IMR-90 (cell line): ENCODE measurements around the gene SLC39A11. TPM values are rescaled to one million over a fixed set of nuclear protein-coding genes. Genes with fewer than 3 reads are reported as not detected.
A peak's percentile ranks its signal among the peaks of the same experiment; 100 is the strongest.

Experiments
- ATAC-seq: fragments of 200-7000 bp; cut with Tn5 transposase; 2 replicates; pipeline ENCODE4 v1.9.1; 2020; ENCODE audit warnings: low read depth, mild to moderate bottlenecking, moderate library complexity
- BruUV-seq: library from RNA; stranded (reverse); fragments of 400-500 nt; replicated peaks from 2 replicates; lab custom pipeline; 2021; lab: Mats Ljungman, UMichigan
- CTCF ChIA-PET: fragments of 300-600 bp; formaldehyde crosslinking; extraction: SDS; loops from one replicate; lab custom pipeline; 2021; ENCODE audit warnings: antibody characterized with exemption; lab: Yijun Ruan, JAX
- POLR2A ChIA-PET: fragments of 300-600 bp; sonication (Branson Sonifier 250); formaldehyde crosslinking; loops from one replicate; lab custom pipeline; 2022; ENCODE audit warnings: antibody characterized with exemption; ENCODE audit not compliant: unreplicated experiment; lab: Charles Lee
- DNase-seq: peaks from one replicate; pipeline ENCODE4 v3.0.0; 2013
- H2AFZ ChIP-seq: replicated peaks from 2 replicates; pipeline ENCODE3; 2013; ENCODE audit warnings: low read length, mild to moderate bottlenecking; ENCODE audit not compliant: poor library complexity
- H2AK5ac ChIP-seq: 2 replicates; pipeline ENCODE4 v1.6.1; 2013; ENCODE audit warnings: low read depth, low read length, inconsistent platforms
- H2AK9ac ChIP-seq: replicated peaks from 2 replicates; pipeline ENCODE3; 2013; ENCODE audit warnings: mild to moderate bottlenecking, low read depth, low read length, moderate library complexity; ENCODE audit not compliant: poor library complexity
- H2BK120ac ChIP-seq: 2 replicates; pipeline ENCODE4 v1.6.1; 2013; ENCODE audit warnings: low read depth, low read length, inconsistent platforms
- H2BK15ac ChIP-seq: 3 replicates; pipeline ENCODE4 v1.6.1; 2013; ENCODE audit warnings: low read depth, low read length, inconsistent platforms
- H2BK20ac ChIP-seq: 2 replicates; pipeline ENCODE4 v1.6.1; 2013; ENCODE audit warnings: low read depth, mild to moderate bottlenecking, inconsistent platforms, low read length, moderate library complexity
- H2BK5ac ChIP-seq: 2 replicates; pipeline ENCODE4 v1.6.1; 2013; ENCODE audit warnings: mild to moderate bottlenecking, low read depth, low read length, inconsistent platforms; ENCODE audit not compliant: poor library complexity, severe bottlenecking
- H3K14ac ChIP-seq: replicated peaks from 2 replicates; pipeline ENCODE4 v1.6.1; 2013; ENCODE audit warnings: low read depth, low read length, inconsistent platforms
- H3K18ac ChIP-seq: 2 replicates; pipeline ENCODE4 v1.6.1; 2013; ENCODE audit warnings: low read depth, low read length, control low read depth
- H3K23ac ChIP-seq: 2 replicates; pipeline ENCODE4 v1.6.1; 2013; ENCODE audit warnings: low read depth, low read length, inconsistent platforms
- H3K27ac ChIP-seq: 2 replicates; pipeline ENCODE4 v1.5.1; 2013; ENCODE audit warnings: mild to moderate bottlenecking, control low read depth, low read length; ENCODE audit not compliant: insufficient read depth
- H3K27me3 ChIP-seq: 2 replicates; pipeline ENCODE4 v1.6.1; 2013; ENCODE audit warnings: low read length; ENCODE audit not compliant: control insufficient read depth, insufficient read depth
- H3K36me3 ChIP-seq: 2 replicates; pipeline ENCODE4 v1.6.1; 2013; ENCODE audit warnings: low read length, mixed read lengths; ENCODE audit not compliant: control insufficient read depth, insufficient read depth
- H3K4ac ChIP-seq: 2 replicates; pipeline ENCODE4 v1.6.1; 2013; ENCODE audit warnings: low read depth, low read length, inconsistent platforms
- H3K4me1 ChIP-seq: 2 replicates; pipeline ENCODE4 v1.6.1; 2013; ENCODE audit warnings: low read length, mixed read lengths; ENCODE audit not compliant: control insufficient read depth, insufficient read depth
- H3K4me2 ChIP-seq: 2 replicates; pipeline ENCODE4 v1.6.1; 2013; ENCODE audit warnings: low read depth, mild to moderate bottlenecking, control low read depth, low read length, moderate library complexity
- H3K4me3 ChIP-seq: 2 replicates; pipeline ENCODE4 v1.5.1; 2013; ENCODE audit warnings: low read depth, mild to moderate bottlenecking, control low read depth, low read length, moderate library complexity; ENCODE audit not compliant: insufficient read depth
- H3K56ac ChIP-seq: 2 replicates; pipeline ENCODE4 v1.6.1; 2013; ENCODE audit warnings: low read length, inconsistent platforms; ENCODE audit not compliant: insufficient read depth; ENCODE audit errors: extremely low read depth
- H3K79me1 ChIP-seq, 2 experiments: 2 replicates each; pipeline ENCODE4 v1.6.1; 2013; ENCODE audit warnings: low read length in 2 of 2, inconsistent platforms in 1 of 2, low read depth in 1 of 2
- H3K9ac ChIP-seq: 2 replicates; pipeline ENCODE4 v1.6.1; 2013; ENCODE audit warnings: low read depth, low read length, control low read depth
- H3K9me1 ChIP-seq: 2 replicates; pipeline ENCODE4 v1.6.1; 2013; ENCODE audit warnings: low read length, inconsistent platforms; ENCODE audit not compliant: insufficient read depth
- H3K9me3 ChIP-seq: 2 replicates; pipeline ENCODE4 v1.6.1; 2013; ENCODE audit warnings: low read length; ENCODE audit not compliant: control insufficient read depth, insufficient read depth
- H4K20me1 ChIP-seq: 2 replicates; pipeline ENCODE4 v1.6.1; 2013; ENCODE audit warnings: low read length, inconsistent platforms; ENCODE audit not compliant: insufficient read depth
- H4K5ac ChIP-seq: 2 replicates; pipeline ENCODE4 v1.6.1; 2013; ENCODE audit warnings: mild to moderate bottlenecking, low read depth, low read length, control low read depth
- H4K8ac ChIP-seq, 2 experiments: 2 replicates each; pipeline ENCODE4 v1.6.1; 2013; ENCODE audit warnings: low read depth in 2 of 2, low read length in 2 of 2, control low read depth in 1 of 2, inconsistent platforms in 1 of 2
- H4K91ac ChIP-seq: 2 replicates; pipeline ENCODE4 v1.6.1; 2013; ENCODE audit warnings: low read depth, low read length, inconsistent platforms; ENCODE audit not compliant: insufficient read depth
- CEBPB ChIP-seq: IDR thresholded peaks from 2 replicates; pipeline ENCODE4 v1.6.1; 2012; ENCODE audit warnings: low read depth, low read length, improper control_type of control experiment
- CHD1 ChIP-seq: IDR thresholded peaks from 2 replicates; pipeline ENCODE4 v1.6.1; 2012; ENCODE audit warnings: low read depth, low read length, improper control_type of control experiment
- POLR2A ChIP-seq: IDR thresholded peaks from 2 replicates; pipeline ENCODE4 v1.6.1; 2012; ENCODE audit warnings: mild to moderate bottlenecking, low read depth, low read length
- RAD21 ChIP-seq: IDR thresholded peaks from 2 replicates; pipeline ENCODE4 v1.6.1; 2012; ENCODE audit warnings: low read length, improper control_type of control experiment
- RCOR1 ChIP-seq: IDR thresholded peaks from 2 replicates; pipeline ENCODE4 v1.6.1; 2012; ENCODE audit warnings: mild to moderate bottlenecking, low read length, improper control_type of control experiment; ENCODE audit not compliant: insufficient replicate concordance
- RFX5 ChIP-seq: IDR thresholded peaks from 2 replicates; pipeline ENCODE4 v1.8.0; 2012; ENCODE audit warnings: low read depth, mild to moderate bottlenecking, low read length, moderate library complexity
- SMC3 ChIP-seq: fragments of 150-350 bp; IDR thresholded peaks from 2 replicates; pipeline ENCODE4 v1.6.1; 2016; ENCODE audit warnings: low read depth, mild to moderate bottlenecking, antibody characterized with exemption, low read length, moderate library complexity
- WGBS, 2 experiments: methylation state at CpG; one replicate each; pipeline versions ENCODE4 v1.1.5 to v1.1.7; 2013; ENCODE audit warnings: missing lambda C conversion rate in 2 of 2; ENCODE audit not compliant: insufficient read length in 1 of 2; ENCODE audit errors: extremely low coverage in 2 of 2; 5-methylcytosine and 5-hydroxymethylcytosine counted together
- dilution Hi-C: fragments of 300-500 bp; cut with HindIII; formaldehyde crosslinking; loops from one replicate; pipeline ENCODE4 v1.14.3; 2018; ENCODE audit warnings: low sequenced_read_pairs; ENCODE audit not compliant: unreplicated experiment
- in situ Hi-C: fragments of 300-500 bp; cut with MboI; formaldehyde crosslinking; loops from 3 replicates; pipeline ENCODE4 v1.14.3; 2019; ENCODE audit warnings: low sequenced_read_pairs, inconsistent platforms, mixed read lengths
- intact Hi-C: fragments of 100-400 bp; cut with micrococcal nuclease; formaldehyde crosslinking; loops from 2 replicates; pipeline ENCODE4 v1.10.0; 2022
- polyA plus RNA-seq, 3 experiments: library from polyadenylated mRNA; depleted of rRNA; stranded (reverse); fragments of >200 nt; gene quantifications; 2 replicates each; pipeline ENCODE4 v1.2.3, GENCODE V29; 2012; ENCODE audit warnings: low replicate concordance in 1 of 3
- total RNA-seq: library from RNA; depleted of rRNA; stranded (reverse); fragments of >200 nt; gene quantifications from 2 replicates; pipeline ENCODE4 v1.2.3, GENCODE V29; 2012
- TF ChIP-seq, protein P1 (sequence below): fragments of 150-350 bp; IDR thresholded peaks from 2 replicates; pipeline ENCODE4 v1.6.1; 2016; ENCODE audit warnings: low read depth, mild to moderate bottlenecking, low read length, moderate library complexity, borderline replicate concordance

Gene SLC39A11
- total and polyA plus RNA-seq, 2 of the 4 experiments (the other 2 are of a cell fraction): 8.8 to 14.3 TPM

DNA sequence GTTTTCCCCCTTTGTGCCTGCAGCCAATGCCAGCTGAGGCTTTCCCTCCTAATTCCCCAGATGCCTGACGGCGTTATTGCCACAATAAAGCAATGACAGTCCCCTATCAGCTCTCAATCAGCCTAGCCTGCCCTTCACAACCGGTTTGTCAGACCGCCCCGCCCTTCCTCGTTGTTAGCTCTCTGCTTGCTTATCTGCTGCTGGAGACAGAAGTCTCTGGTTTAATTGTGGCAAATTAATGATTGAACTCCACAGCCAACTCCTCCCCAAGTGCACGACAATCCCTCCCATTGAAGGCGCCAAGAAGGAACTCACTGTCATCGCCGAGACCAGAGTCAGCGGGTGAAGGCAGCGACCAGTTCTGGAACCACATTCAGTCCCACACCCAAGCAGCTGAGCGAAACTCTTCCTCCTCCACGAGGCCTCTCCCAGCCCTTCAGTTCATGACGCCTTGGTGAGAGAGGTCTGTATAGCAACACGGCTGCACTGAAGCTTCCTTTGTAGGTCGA, 474.4 kb downstream of the SLC39A11 start:
- no peak overlapping the region for H2AFZ ChIP-seq
- ChIA-PET POLR2A (no interaction called here), CTCF (no interaction called here)
- ATAC-seq (no peak), DNase-seq (no peak)
- no peak overlapping the region for H3K18ac ChIP-seq
- H3K9me1 ChIP-seq: peaks cover 13% of the 10 kb centered on the region; the same call in 1 of the 2 replicates
- peak overlapping the region; percentile 62 for H2AK9ac ChIP-seq
- TF ChIP-seq CEBPB (no peak), CHD1 (no peak), POLR2A (no peak), RCOR1 (no peak), RFX5 (no peak), SMC3 (no peak), RAD21 (no peak)
- TF ChIP-seq, protein P1, sequence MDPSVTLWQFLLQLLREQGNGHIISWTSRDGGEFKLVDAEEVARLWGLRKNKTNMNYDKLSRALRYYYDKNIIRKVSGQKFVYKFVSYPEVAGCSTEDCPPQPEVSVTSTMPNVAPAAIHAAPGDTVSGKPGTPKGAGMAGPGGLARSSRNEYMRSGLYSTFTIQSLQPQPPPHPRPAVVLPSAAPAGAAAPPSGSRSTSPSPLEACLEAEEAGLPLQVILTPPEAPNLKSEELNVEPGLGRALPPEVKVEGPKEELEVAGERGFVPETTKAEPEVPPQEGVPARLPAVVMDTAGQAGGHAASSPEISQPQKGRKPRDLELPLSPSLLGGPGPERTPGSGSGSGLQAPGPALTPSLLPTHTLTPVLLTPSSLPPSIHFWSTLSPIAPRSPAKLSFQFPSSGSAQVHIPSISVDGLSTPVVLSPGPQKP: no peak
- H3K27ac ChIP-seq: no peak overlapping the region
- H3K23ac ChIP-seq: peak overlapping the region; percentile 57
- WGBS, 2 experiments: no CpG with 5 or more reads among the region's 17 CpGs
- H3K4ac ChIP-seq: no peak overlapping the region
- H4K8ac ChIP-seq: no peak overlapping the region
- H3K4me2 ChIP-seq: no peak overlapping the region
- no peak overlapping the region for H2BK15ac ChIP-seq
- H4K5ac ChIP-seq: no peak overlapping the region
- H4K91ac ChIP-seq: no peak overlapping the region
- in situ Hi-C loops (no loop called here), intact Hi-C loops (no loop called here), dilution Hi-C loops (no loop called here)
- no peak overlapping the region for H2BK20ac ChIP-seq
- H4K20me1 ChIP-seq: no peaks in the 10 kb centered on the region
- no peak overlapping the region for H3K4me3 ChIP-seq
- H2AK5ac ChIP-seq: no peak overlapping the region
- H3K36me3 ChIP-seq: no peaks in the 10 kb centered on the region
- peaks cover 21% of the 10 kb centered on the region for H3K27me3 ChIP-seq
- no peak overlapping the region for H2BK120ac ChIP-seq
- no peak overlapping the region for H3K9ac ChIP-seq
- no TSS peak for BruUV-seq
- H3K56ac ChIP-seq: no peak overlapping the region
- H3K9me3 ChIP-seq: peaks cover 2% of the 10 kb centered on the region; the same call in 1 of the 2 replicates
- peaks cover 12% of the 10 kb centered on the region for H3K4me1 ChIP-seq
- H3K14ac ChIP-seq: no peak overlapping the region
- no peaks in the 10 kb centered on the region for H3K79me1 ChIP-seq
- H2BK5ac ChIP-seq: no peak overlapping the region
